HG02642 (cell line): ENCODE measurements around the gene CCDC183.
"Not testable (repeated sequence)": the region's sequence is repeated elsewhere in the genome, so short reads cannot be mapped to it uniquely, and the experiment has no call there.

Source experiments
- ATAC-seq: cut with Tn5 transposase; IDR thresholded peaks from one replicate; pipeline ENCODE4 v1.9.1; 2021; ENCODE audit warnings: mild to moderate bottlenecking; ENCODE audit not compliant: unreplicated experiment, poor library complexity

Gene CCDC183

GRCh38 chr9:136799079-136799853 lies 3.1 kb downstream of the CCDC183 start:
- ATAC-seq: no peak

GRCh38 chr9:136799854-136800657 lies 3.9 kb downstream of the CCDC183 start:
- peak; percentile 48 for ATAC-seq

DNA sequence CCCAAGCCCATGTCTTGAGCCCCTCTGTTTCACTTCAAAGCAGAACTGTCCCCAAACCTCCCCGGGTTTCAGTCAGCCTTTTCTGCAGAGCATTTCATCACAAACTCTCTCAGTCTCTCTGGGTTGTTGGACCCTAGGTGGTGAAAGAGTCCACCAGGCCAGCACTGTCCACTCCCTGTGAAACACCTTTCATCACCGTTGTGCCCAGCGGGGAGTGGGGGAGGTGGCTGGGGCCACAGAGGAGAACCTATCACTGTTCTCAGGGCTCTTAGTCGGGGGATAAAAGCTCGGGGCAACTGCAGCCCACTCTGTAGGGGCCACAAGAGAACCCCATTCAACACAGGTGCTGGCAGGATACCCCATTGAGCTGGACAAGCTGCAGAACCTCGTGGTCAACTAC lies 6.2 kb downstream of the CCDC183 start:
- no peak for ATAC-seq

GRCh38 chr9:136803009-136803550 lies 6.9 kb downstream of the CCDC183 start:
- not testable (repeated sequence) for ATAC-seq

GRCh38 chr9:136803551-136804508 lies 7.7 kb downstream of the CCDC183 start:
- ATAC-seq: no peak

DNA sequence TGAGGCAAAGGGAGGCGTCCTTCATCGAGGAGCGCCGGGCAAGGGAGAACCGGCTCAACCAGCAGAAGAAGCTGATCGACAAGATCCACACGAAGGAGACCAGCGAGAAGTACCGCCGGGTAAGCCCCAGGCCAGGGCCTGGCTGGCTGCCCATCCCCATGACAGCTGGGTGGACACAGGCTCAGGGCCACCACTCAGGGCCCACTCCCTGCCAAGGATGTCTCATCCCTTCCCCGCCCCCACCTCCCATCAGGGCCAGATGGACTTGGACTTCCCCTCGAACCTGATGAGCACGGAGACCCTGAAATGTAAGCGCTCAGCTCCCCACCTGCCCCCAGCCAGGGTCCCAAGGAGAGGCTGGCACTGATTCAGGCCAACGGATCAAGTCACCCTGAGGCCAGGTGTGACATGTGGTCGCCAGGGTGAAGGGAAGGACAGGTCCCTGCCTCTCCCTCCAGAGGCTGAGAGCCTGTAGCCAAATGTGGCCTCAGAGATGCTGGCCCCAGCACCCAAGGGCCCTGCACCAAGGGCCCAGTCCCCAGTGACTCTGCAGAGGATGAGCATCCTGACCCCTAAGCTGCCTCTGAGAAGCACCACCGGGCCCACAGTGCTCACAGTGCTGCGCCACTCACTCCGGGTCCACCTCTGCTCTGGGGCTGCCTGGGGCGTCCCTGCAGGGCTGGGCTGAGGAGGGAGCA lies 8.5 kb downstream of the CCDC183 start:
- no peak for ATAC-seq

GRCh38 chr9:136805207-136805740 lies 9.1 kb downstream of the CCDC183 start:
- ATAC-seq: no peak

DNA sequence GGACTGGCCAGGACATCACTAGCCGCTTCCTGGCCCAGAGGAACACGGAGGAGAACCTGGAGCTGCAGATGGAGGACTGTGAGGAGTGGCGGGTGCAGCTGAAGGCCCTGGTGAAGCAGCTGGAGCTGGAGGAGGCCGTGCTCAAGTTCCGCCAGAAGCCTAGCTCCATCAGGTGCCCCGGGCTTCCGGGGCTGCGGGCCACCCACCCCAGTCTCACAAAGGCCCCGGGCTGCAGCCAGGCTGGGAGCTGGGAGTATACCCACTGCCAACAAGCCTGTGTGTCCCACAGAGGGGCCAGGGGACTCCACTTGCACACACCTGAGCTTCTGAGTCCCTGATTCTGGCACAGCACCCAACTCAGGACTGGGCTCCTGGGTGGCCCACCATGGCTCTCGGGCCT lies 9.9 kb downstream of the CCDC183 start:
- no peak for ATAC-seq

GRCh38 chr9:136806631-136807201 lies 10.6 kb downstream of the CCDC183 start:
- no peak for ATAC-seq

DNA sequence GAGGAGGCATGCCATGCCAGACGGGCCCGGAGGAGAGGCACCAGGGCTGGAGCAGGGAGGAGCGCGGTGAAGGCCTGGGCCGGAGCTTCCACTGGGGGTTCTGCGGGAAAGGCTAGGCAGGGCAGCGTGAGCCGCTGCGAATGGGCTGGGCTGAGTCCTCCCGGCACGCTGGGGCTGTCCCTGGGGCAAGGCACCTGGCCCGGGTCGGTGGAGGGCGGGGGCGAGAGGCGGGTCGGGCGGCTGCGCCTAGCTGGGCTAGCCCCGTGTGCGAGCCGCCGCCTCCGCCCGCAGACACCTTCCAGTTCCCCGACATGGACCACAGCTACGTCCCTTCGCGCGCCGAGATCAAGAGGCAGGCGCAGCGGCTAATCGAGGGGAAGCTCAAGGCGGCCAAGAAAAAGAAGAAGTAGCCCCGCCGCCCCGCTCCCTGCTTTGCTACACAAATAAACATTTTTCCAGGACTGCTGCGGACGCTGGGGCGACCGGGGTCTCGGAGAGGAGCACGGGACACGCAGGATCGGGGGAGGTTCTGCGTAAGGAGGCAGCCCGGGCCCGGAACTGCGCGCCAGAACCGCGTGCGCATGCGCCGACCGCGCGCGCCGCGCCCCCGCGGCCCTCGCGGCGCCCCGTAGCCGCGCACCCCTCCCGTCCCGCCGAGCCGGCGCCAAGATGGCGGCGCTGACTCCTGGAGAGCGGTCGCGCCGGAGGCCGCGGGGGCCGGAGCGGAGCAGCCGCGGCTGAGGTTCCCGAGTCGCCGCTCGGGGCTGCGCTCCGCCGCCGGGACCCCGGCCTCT lies 11.3 kb downstream of the CCDC183 start, which contains the start of gene RABL6:
Gene RABL6 (plus strand): TSS at position 668 of the 794 bp plus-strand sequence. CDS start 249 bp downstream, outside the sequence.
- peak; percentile 84 for ATAC-seq

- ATAC-seq: peak; percentile 39
These were observed 12.1 kb downstream of the CCDC183 start for GRCh38 chr9:136808075-136808805.

DNA sequence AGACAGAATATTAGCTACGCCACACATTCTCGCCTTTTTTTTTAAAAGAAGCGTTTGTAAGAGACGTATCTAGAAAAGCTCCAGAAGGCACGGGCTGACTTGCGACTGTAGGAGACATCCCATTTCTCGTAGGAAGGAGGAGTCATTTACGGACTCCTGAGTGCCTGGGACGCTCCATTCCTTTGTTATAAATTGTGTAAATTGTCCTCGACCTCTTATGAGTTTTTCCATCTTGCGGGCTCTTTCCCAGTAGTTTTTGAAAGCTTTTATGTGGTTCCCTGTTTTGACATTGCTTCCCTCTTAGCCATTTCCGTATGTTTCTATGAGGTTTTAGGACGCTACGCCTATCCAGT lies 12.6 kb downstream of the CCDC183 start:
- no peak for ATAC-seq

- no peak for ATAC-seq
These were observed 18.7 kb downstream of the CCDC183 start for GRCh38 chr9:136814725-136815421.

GRCh38 chr9:136815422-136815782 lies 19.3 kb downstream of the CCDC183 start:
- no peak for ATAC-seq

- ATAC-seq: no peak
These were observed 25.1 kb downstream of the CCDC183 start for GRCh38 chr9:136820971-136821825.
